Loucy (cell line): Measurements from ENCODE around the gene TNIP1.

ENCODE experiments used
- H2AFZ ChIP-seq: fragments of 200-600 bp; sonication (generic); 2 replicates; pipeline ENCODE4 v1.6.0; 2016; ENCODE audit warnings: antibody characterized with exemption, mild to moderate bottlenecking, low read length, moderate library complexity
- H3F3A ChIP-seq: fragments of 200-600 bp; 2 replicates; pipeline ENCODE4 v1.6.0; 2016; ENCODE audit warnings: antibody characterized with exemption, low read depth, mild to moderate bottlenecking
- H3K27me3 ChIP-seq: fragments of 200-600 bp; sonication (generic); 2 replicates; pipeline ENCODE4 v1.6.1; 2014; ENCODE audit warnings: low read length, mild to moderate bottlenecking; ENCODE audit not compliant: insufficient read depth, poor library complexity, severe bottlenecking
- H3K36me3 ChIP-seq: fragments of 200-600 bp; sonication (generic); 2 replicates; pipeline ENCODE4 v1.6.1; 2016; ENCODE audit warnings: low read length; ENCODE audit not compliant: insufficient read depth
- H3K4me1 ChIP-seq: fragments of 200-600 bp; sonication (generic); 2 replicates; pipeline ENCODE4 v1.5.1; 2014; ENCODE audit warnings: low read length, mild to moderate bottlenecking; ENCODE audit not compliant: insufficient read depth, poor library complexity, severe bottlenecking
- H3K4me2 ChIP-seq: fragments of 200-600 bp; sonication (generic); 2 replicates; pipeline ENCODE4 v1.6.0; 2014; ENCODE audit warnings: antibody characterized with exemption, low read length, low read depth, mild to moderate bottlenecking; ENCODE audit not compliant: poor library complexity, severe bottlenecking
- H3K4me3 ChIP-seq: fragments of 200-600 bp; sonication (generic); 2 replicates; pipeline ENCODE4 v1.5.1; 2014; ENCODE audit warnings: low read length, mild to moderate bottlenecking, mixed read lengths; ENCODE audit not compliant: poor library complexity, severe bottlenecking
- H3K79me2 ChIP-seq: fragments of 200-600 bp; sonication (generic); 2 replicates; pipeline ENCODE4 v1.6.1; 2014; ENCODE audit warnings: low read length; ENCODE audit not compliant: insufficient read depth
- H3K9ac ChIP-seq: fragments of 200-600 bp; sonication (generic); 2 replicates; pipeline ENCODE4 v1.6.0; 2014; ENCODE audit warnings: mild to moderate bottlenecking, low read depth, low read length, moderate library complexity; ENCODE audit not compliant: poor library complexity, severe bottlenecking
- H3K9me2 ChIP-seq: fragments of 200-600 bp; sonication (generic); replicated peaks from 2 replicates; pipeline ENCODE4 v1.6.1; 2016; ENCODE audit warnings: low read depth, low read length, mixed read lengths
- H3K9me3 ChIP-seq: fragments of 200-600 bp; sonication (generic); 2 replicates; pipeline ENCODE4 v1.6.1; 2014; ENCODE audit warnings: mild to moderate bottlenecking, antibody characterized with exemption, low read length, low read depth; ENCODE audit not compliant: insufficient read depth
- H4K20me1 ChIP-seq: fragments of 200-600 bp; sonication (generic); 2 replicates; pipeline ENCODE4 v1.6.0; 2014; ENCODE audit warnings: antibody characterized with exemption, low read length, mild to moderate bottlenecking; ENCODE audit not compliant: insufficient read depth, poor library complexity, severe bottlenecking
- CTCF ChIP-seq: fragments of 200-600 bp; sonication (generic); conservative IDR thresholded peaks from 2 replicates; pipeline ENCODE4 v1.5.1; 2014; ENCODE audit warnings: mild to moderate bottlenecking, antibody characterized with exemption, low read length
- EZH2phosphoT487 ChIP-seq: fragments of 200-600 bp; IDR thresholded peaks from 2 replicates; pipeline ENCODE4 v1.6.1; 2018; ENCODE audit warnings: antibody characterized with exemption, mild to moderate bottlenecking, moderate library complexity, borderline replicate concordance

The TNIP1 gene

GRCh38 chr5:151016700-151017099 lies 64.1 kb downstream of the TNIP1 start:
- Histone ChIP-seq H3K4me2 (no peak overlapping the region), H3F3A (no peaks in the 10 kb centered on the region), H3K79me2 (no peaks in the 10 kb centered on the region), H3K27me3 (no peaks in the 10 kb centered on the region), H2AFZ (no peak overlapping the region), H3K4me1 (peaks cover 6% of the 10 kb centered on the region), H3K36me3 (no peaks in the 10 kb centered on the region), H3K9ac (no peak overlapping the region), H4K20me1 (no peaks in the 10 kb centered on the region), H3K9me3 (no peaks in the 10 kb centered on the region), H3K4me3 (no peak overlapping the region), H3K9me2 (no peaks in the 10 kb centered on the region)
- TF ChIP-seq EZH2phosphoT487 (no peak), CTCF (no peak)

- Histone ChIP-seq H3K36me3 (no peaks in the 10 kb centered on the region), H3K79me2 (no peaks in the 10 kb centered on the region), H3K4me3 (no peak overlapping the region), H2AFZ (no peak overlapping the region), H3F3A (no peaks in the 10 kb centered on the region), H3K4me1 (peaks cover 6% of the 10 kb centered on the region), H3K9me3 (no peaks in the 10 kb centered on the region), H4K20me1 (no peaks in the 10 kb centered on the region), H3K9me2 (no peaks in the 10 kb centered on the region), H3K27me3 (no peaks in the 10 kb centered on the region), H3K4me2 (no peak overlapping the region), H3K9ac (no peak overlapping the region)
- TF ChIP-seq EZH2phosphoT487 = no peak
- TF ChIP-seq CTCF = no peak
Observed at GRCh38 chr5:151015974-151016587, 64.8 kb downstream of the TNIP1 start.

- no peak overlapping the region for H3K4me3 ChIP-seq
- H4K20me1 ChIP-seq = no peaks in the 10 kb centered on the region
- no peak overlapping the region for H3K4me2 ChIP-seq
- H3K79me2 ChIP-seq = no peaks in the 10 kb centered on the region
- TF ChIP-seq EZH2phosphoT487 (no peak), CTCF (no peak)
- H3K9ac ChIP-seq = no peak overlapping the region
- H2AFZ ChIP-seq = no peak overlapping the region
- no peaks in the 10 kb centered on the region for H3F3A ChIP-seq
- no peaks in the 10 kb centered on the region for H3K9me2 ChIP-seq
- H3K9me3 ChIP-seq = no peaks in the 10 kb centered on the region
- no peaks in the 10 kb centered on the region for H3K36me3 ChIP-seq
- H3K4me1 ChIP-seq = peaks cover 6% of the 10 kb centered on the region
- H3K27me3 ChIP-seq = no peaks in the 10 kb centered on the region
Observed at GRCh38 chr5:151014680-151015343, 66.0 kb downstream of the TNIP1 start.
